ENCODE results near the gene VSIG2.

Gene VSIG2

GRCh38 chr11:124718801-124719200 is 33.3 kb downstream of the VSIG2 start:
- no peak for DNase-seq

DNA sequence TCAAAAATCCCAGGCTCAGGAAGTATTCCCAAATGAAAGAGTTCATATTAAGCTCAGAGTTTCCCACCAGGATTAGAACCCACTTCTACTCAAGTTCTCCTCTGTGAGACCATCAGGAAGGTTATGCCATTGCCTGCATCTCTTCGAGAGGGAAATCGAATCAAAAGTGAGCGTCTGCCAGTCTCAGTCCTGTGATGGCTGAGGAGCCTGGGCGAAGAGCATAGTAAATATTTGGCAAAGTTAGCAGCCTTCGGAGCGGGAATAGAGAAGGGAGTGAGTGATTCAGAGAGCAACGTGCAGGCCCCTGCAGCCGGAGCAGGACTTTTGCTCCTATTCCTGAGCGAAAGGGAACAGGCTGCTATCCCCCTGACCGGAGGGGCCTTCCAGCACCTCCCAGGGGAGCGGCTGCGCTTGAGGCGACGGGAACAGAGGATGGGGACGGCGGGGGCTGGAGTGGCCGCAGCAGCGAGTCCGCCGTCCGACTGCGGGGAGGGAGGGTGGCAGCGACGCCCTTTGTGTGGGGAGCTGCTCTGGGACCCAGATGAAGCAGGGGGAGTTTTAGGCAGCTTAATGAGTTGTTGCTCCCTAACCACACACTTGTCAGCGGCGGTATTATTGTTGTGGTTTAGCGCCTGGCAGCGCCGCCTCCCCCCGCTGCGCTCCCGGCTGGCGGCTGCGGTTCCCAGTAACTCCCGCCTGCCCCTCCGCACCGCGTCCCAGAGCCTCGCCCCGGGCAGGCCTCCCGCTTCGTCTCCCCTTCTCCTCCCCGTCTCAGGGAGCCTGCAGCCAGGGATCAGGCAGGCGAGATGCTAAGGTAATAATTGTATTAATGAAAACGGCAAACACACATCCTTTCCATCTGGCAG is 34.0 kb downstream of the VSIG2 start:
- DNase-seq, result no peak

DNA sequence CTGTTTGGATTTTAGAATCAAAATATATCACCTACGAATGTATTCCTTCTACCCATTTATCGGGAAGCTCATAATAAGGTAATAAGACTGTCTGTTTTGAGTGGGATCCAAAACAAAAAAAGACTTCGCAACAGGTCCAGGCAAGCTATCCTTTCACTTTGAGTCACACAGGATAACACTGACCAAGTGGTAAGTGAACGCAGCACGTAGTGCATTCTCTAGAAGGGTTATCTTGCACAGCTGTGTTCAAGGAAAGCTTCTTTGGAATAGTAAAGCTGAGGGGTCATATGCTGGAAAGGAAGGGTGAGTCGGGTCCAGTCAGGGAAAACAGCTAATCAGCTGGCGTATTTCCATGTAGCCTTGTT is 34.7 kb downstream of the VSIG2 start:
- no peak for DNase-seq

GRCh38 chr11:124716591-124716990 is 35.5 kb downstream of the VSIG2 start:
- no peak for DNase-seq

DNA sequence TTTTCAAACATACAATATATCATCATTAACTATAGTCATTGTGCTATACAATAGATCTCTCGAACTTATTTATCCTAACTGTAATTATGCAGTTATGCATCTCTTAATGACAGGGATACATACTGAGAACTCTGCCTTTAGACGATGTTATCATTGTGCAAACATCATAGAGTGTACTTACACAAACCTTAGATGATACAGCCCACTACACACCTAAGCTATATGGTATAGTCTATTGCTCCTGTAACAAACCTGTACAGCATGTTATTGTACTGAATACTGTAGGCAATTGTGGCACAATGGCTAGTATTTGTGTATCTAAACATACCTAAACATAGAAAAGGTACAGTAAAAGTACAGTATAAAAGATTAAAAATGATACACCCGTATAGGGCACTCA is 39.7 kb downstream of the VSIG2 start:
- no peak for DNase-seq

- DNase-seq, result no peak
Measured at GRCh38 chr11:124707829-124708228, 44.2 kb downstream of the VSIG2 start.

DNA sequence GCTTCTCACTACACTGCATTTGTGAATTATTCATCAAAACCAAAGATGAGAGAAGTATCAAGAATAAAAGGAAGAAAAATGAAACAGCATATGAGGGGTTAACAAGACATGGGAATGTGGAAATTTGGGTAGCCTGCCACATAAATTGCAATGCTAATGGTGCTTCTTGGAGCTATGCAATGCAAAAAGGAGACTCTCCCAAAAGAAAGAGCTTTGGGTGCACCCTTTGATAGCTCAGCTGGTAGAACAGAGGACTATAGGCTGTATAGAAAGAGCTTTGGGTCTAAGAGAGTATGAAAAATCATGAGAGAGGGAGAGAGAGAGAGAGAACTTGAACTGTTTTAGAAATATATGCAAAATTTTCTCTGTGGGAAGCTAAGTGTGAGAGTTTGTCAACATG is 52.0 kb downstream of the VSIG2 start:
- no peak for DNase-seq

DNA sequence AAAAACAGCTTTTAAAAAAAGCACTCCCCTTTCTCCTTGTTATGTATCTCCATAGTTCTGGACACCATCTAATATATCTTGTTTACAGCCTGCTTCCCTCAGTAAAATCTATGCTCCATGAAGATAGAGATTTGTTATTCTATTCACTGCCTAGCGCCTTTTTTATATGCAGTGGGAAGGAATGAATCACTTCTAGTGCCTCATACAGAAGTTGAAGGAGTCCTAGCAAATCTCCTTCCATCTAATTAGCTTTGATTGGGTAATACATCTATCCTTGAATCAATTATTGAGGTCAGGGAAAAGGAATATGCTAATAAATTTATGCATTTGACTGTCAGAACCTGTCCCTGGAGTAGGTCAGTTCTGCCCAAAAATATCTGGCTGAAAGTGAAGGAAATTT is 52.5 kb downstream of the VSIG2 start:
- DNase-seq, result no peak

Data from suppressor macrophage treated with lipopolysaccharide for 4 hours (primary cell).